ENCODE measurements around the gene LHCGR. TPM values are rescaled to one million over a fixed set of nuclear protein-coding genes. Genes with fewer than 3 reads are reported as not detected.
"Not testable (repeated sequence)": the region's sequence is repeated elsewhere in the genome, so short reads cannot be mapped to it uniquely, and the experiment has no call there.

Gene LHCGR
- total RNA-seq, 1 experiment from 2014 or later: 0.40 TPM

GRCh38 chr2:48713647-48714046 is 41.9 kb downstream of the LHCGR start:
- DNase-seq (ENCODE audit: extremely low read depth, low read depth): no peak

- DNase-seq (ENCODE audit: extremely low read depth, low read depth): no peak
Measured at GRCh38 chr2:48712151-48712550, 43.4 kb downstream of the LHCGR start.

- no peak for DNase-seq (ENCODE audit: extremely low read depth, low read depth)
Measured at GRCh38 chr2:48711343-48711742, 44.2 kb downstream of the LHCGR start.

GRCh38 chr2:48709096-48710034 is 46.2 kb downstream of the LHCGR start:
- no peak for DNase-seq (ENCODE audit: extremely low read depth, low read depth)

GRCh38 chr2:48707466-48707865 is 48.1 kb downstream of the LHCGR start:
- no peak for DNase-seq (ENCODE audit: extremely low read depth, low read depth)

GRCh38 chr2:48703621-48704020 is 51.9 kb downstream of the LHCGR start:
- DNase-seq (ENCODE audit: extremely low read depth, low read depth): not testable (repeated sequence)

GRCh38 chr2:48699348-48699930 is 56.1 kb downstream of the LHCGR start:
- DNase-seq (ENCODE audit: extremely low read depth, low read depth): no peak

- DNase-seq (ENCODE audit: extremely low read depth, low read depth): no peak
Measured at GRCh38 chr2:48696881-48697280, 58.6 kb downstream of the LHCGR start.

- DNase-seq (ENCODE audit: extremely low read depth, low read depth): no peak
Measured at GRCh38 chr2:48695991-48696390, 59.5 kb downstream of the LHCGR start.

GRCh38 chr2:48694149-48694548 is 61.4 kb downstream of the LHCGR start:
- DNase-seq (ENCODE audit: extremely low read depth, low read depth): no peak

- no peak for DNase-seq (ENCODE audit: extremely low read depth, low read depth)
Measured at GRCh38 chr2:48693645-48694044, 61.9 kb downstream of the LHCGR start.

GRCh38 chr2:48693066-48693465 is 62.5 kb downstream of the LHCGR start:
- DNase-seq (ENCODE audit: extremely low read depth, low read depth): no peak

GRCh38 chr2:48691935-48692691 is 63.4 kb downstream of the LHCGR start:
- DNase-seq (ENCODE audit: extremely low read depth, low read depth): no peak

- no peak for DNase-seq (ENCODE audit: extremely low read depth, low read depth)
Measured at GRCh38 chr2:48685126-48685525, 70.4 kb downstream of the LHCGR start.

GRCh38 chr2:48677450-48677849 is 78.1 kb downstream of the LHCGR start:
- no peak for DNase-seq (ENCODE audit: extremely low read depth, low read depth)

- DNase-seq (ENCODE audit: extremely low read depth, low read depth): no peak
Measured at GRCh38 chr2:48674933-48675332, 80.6 kb downstream of the LHCGR start.

- no peak for DNase-seq (ENCODE audit: extremely low read depth, low read depth)
Measured at GRCh38 chr2:48673581-48673980, 81.9 kb downstream of the LHCGR start.

- DNase-seq (ENCODE audit: extremely low read depth, low read depth): no peak
Measured at GRCh38 chr2:48668992-48669391, 86.5 kb downstream of the LHCGR start.

- DNase-seq (ENCODE audit: extremely low read depth, low read depth): no peak
Measured at GRCh38 chr2:48651158-48651790, 104.2 kb downstream of the LHCGR start.

- no peak for DNase-seq (ENCODE audit: extremely low read depth, low read depth)
Measured at GRCh38 chr2:48638261-48638660, 117.3 kb downstream of the LHCGR start.

Data from NCI-H460 (cell line).